K562 (cell line): ENCODE results near the gene CERS1.

Experiments used
- RFX5 ChIP-seq: IDR thresholded peaks from 2 replicates; pipeline ENCODE4 v1.6.1; 2011; ENCODE audit warnings: low read depth, mild to moderate bottlenecking, improper control_type of control experiment, low read length
- TF ChIP-seq, protein P1 (sequence below): fragments of 150-350 bp; conservative IDR thresholded peaks from 2 replicates; pipeline ENCODE4 v1.6.1; 2014; ENCODE audit warnings: low read length

DNA sequence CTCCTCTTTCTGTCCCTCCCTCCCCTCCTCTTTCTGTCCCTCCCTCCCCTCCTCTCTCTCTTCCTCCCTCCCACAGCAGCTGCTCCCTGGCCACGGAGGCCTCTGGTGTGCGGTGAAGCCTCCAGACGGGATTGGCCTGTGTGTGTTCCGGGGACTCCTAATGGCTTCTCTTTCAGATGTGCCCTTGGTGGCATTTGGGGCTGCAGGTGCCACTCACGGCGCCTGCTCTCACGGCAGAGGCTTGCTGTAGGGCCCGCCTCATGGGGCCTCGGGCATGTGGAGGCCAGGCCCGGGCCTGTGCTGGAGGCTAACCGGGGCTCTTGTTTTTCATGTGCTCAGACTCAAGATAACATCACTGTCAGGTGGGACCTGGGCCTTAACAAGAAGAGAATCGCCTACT, 43.3 kb downstream of the CERS1 start:
- no peak for TF ChIP-seq RFX5
- TF ChIP-seq, protein P1, sequence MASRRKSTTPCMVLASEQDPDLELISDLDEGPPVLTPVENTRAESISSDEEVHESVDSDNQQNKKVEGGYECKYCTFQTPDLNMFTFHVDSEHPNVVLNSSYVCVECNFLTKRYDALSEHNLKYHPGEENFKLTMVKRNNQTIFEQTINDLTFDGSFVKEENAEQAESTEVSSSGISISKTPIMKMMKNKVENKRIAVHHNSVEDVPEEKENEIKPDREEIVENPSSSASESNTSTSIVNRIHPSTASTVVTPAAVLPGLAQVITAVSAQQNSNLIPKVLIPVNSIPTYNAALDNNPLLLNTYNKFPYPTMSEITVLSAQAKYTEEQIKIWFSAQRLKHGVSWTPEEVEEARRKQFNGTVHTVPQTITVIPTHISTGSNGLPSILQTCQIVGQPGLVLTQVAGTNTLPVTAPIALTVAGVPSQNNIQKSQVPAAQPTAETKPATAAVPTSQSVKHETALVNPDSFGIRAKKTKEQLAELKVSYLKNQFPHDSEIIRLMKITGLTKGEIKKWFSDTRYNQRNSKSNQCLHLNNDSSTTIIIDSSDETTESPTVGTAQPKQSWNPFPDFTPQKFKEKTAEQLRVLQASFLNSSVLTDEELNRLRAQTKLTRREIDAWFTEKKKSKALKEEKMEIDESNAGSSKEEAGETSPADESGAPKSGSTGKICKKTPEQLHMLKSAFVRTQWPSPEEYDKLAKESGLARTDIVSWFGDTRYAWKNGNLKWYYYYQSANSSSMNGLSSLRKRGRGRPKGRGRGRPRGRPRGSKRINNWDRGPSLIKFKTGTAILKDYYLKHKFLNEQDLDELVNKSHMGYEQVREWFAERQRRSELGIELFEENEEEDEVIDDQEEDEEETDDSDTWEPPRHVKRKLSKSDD: no peak
